K562 (cell line): ENCODE results near the gene ACY1. TPM values are rescaled to one million over a fixed set of nuclear protein-coding genes. Genes with fewer than 3 reads are reported as not detected.

Experiments
- ATAC-seq: fragments of 200-7000 bp; cut with Tn5 transposase; 3 replicates; pipeline ENCODE4 v1.9.1; 2020; ENCODE audit warnings: moderate library complexity
- BruUV-seq: library from RNA; stranded (reverse); fragments of 400-500 nt; replicated peaks from 2 replicates; lab custom pipeline; 2021; lab: Mats Ljungman, UMichigan
- CTCF ChIA-PET: fragments of 300-600 bp; formaldehyde crosslinking; extraction: SDS; loops from one replicate; lab custom pipeline; 2021; ENCODE audit warnings: low intra/inter-chr PET ratio; lab: Yijun Ruan, JAX
- POLR2A ChIA-PET: fragments of 300-600, 350-650 bp; sonication (Branson Sonifier 250); formaldehyde crosslinking; extraction: SDS; loops from one replicate; lab custom pipeline; 2021; ENCODE audit warnings: antibody characterized with exemption, inconsistent platforms; lab: Yijun Ruan, JAX
- DNase-seq, 4 experiments: peaks; one replicate each; pipeline versions ENCODE4 v3.0.0 to v3.0.0-alpha.2; 2011 to 2018; ENCODE audit warnings: low spot score in 3 of 4, mixed read lengths in 3 of 4; ENCODE audit errors: extremely low read depth in 1 of 4
- FAIRE-seq: peaks from 2 replicates; lab custom pipeline; 2011; peaks lifted over from hg19 to GRCh38; lab: Jason Lieb, UNC
- H2AFZ ChIP-seq: 2 replicates; pipeline ENCODE4 v1.6.0; 2011; ENCODE audit warnings: low read depth, low read length, control low read depth, inconsistent platforms
- H3K27ac ChIP-seq: fragments of 200-600 bp; 3 replicates; pipeline ENCODE4 v1.8.0; 2011; ENCODE audit warnings: low read depth, mild to moderate bottlenecking, control low read depth, inconsistent platforms, low read length, moderate library complexity, mixed read lengths; ENCODE audit errors: extremely low read depth
- H3K27me3 ChIP-seq, 2 experiments: fragments of 300-600 bp in 1 of 2; 2 replicates in 1 of 2; 3 replicates in 1 of 2; pipeline versions ENCODE4 v1.6.0 to v1.8.0; 2011; ENCODE audit warnings: inconsistent platforms in 2 of 2, low read length in 2 of 2, mild to moderate bottlenecking in 1 of 2, mixed read lengths in 1 of 2, moderate library complexity in 1 of 2; ENCODE audit not compliant: control insufficient read depth in 2 of 2, insufficient read depth in 2 of 2
- H3K36me3 ChIP-seq: fragments of 300-600 bp; 3 replicates; pipeline ENCODE4 v1.8.0; 2011; ENCODE audit warnings: mild to moderate bottlenecking, low read length, inconsistent platforms; ENCODE audit not compliant: control insufficient read depth, insufficient read depth
- H3K4me1 ChIP-seq, 2 experiments: fragments of 200-600 bp in 1 of 2; replicated peaks in 1 of 2; 2 replicates in 1 of 2; 3 replicates in 1 of 2; pipeline versions ENCODE4 v1.5.1 to v1.8.0; 2011; ENCODE audit warnings: inconsistent platforms in 2 of 2, low read length in 2 of 2, mild to moderate bottlenecking in 1 of 2, mixed read lengths in 1 of 2, moderate library complexity in 1 of 2; ENCODE audit not compliant: control insufficient read depth in 2 of 2, insufficient read depth in 2 of 2
- H3K4me2 ChIP-seq: 2 replicates; pipeline ENCODE4 v1.6.1; 2011; ENCODE audit warnings: low read length, control low read depth, inconsistent platforms, mixed read lengths; ENCODE audit not compliant: insufficient read depth
- H3K4me3 ChIP-seq: fragments of 200-600 bp; sonication (generic), shearing (Covaris generic); 2 replicates; pipeline ENCODE4 v1.5.1; 2016; ENCODE audit warnings: control low read depth, inconsistent platforms
- H3K79me2 ChIP-seq: fragments of 200-600 bp; 3 replicates; pipeline ENCODE4 v1.8.0; 2011; ENCODE audit warnings: low read length, inconsistent platforms; ENCODE audit not compliant: control insufficient read depth, insufficient read depth
- H3K9ac ChIP-seq, 2 experiments: 2 replicates each; pipeline versions ENCODE4 v1.6.0 to v1.6.1; 2011; ENCODE audit warnings: low read depth in 2 of 2, low read length in 2 of 2, control low read depth in 1 of 2, inconsistent platforms in 1 of 2, mild to moderate bottlenecking in 1 of 2, mixed read lengths in 1 of 2; ENCODE audit not compliant: insufficient read depth in 1 of 2
- H3K9me1 ChIP-seq: one replicate; pipeline ENCODE4 v1.6.0; 2011; ENCODE audit warnings: inconsistent platforms, mild to moderate bottlenecking, low read length, moderate library complexity; ENCODE audit not compliant: control insufficient read depth, insufficient read depth
- H3K9me3 ChIP-seq: replicated peaks from 2 replicates; pipeline ENCODE4 v1.5.1; 2011; ENCODE audit warnings: low read depth, low read length, inconsistent platforms; ENCODE audit not compliant: control insufficient read depth, insufficient read depth
- H4K20me1 ChIP-seq: replicated peaks from 2 replicates; pipeline ENCODE4 v1.6.1; 2011; ENCODE audit warnings: low read length, inconsistent platforms, mixed read lengths; ENCODE audit not compliant: control insufficient read depth, insufficient read depth
- ATF4 ChIP-seq: fragments of 450-650 bp; formaldehyde crosslinking; IDR thresholded peaks from 2 replicates; pipeline ENCODE4 v1.4.0; 2022; ENCODE audit warnings: mild to moderate bottlenecking, moderate library complexity
- BHLHE40 ChIP-seq: IDR thresholded peaks from 2 replicates; pipeline ENCODE4 v1.6.1; 2011; ENCODE audit warnings: low read length, improper control_type of control experiment
- FUS ChIP-seq: fragments of 200-400 bp; formaldehyde crosslinking; optimal IDR thresholded peaks from 2 replicates; pipeline ENCODE3; 2017; ENCODE audit warnings: low read depth, low read length
- HNRNPL ChIP-seq: fragments of 200-400 bp; formaldehyde crosslinking; IDR thresholded peaks from 2 replicates; pipeline ENCODE4 v1.6.1; 2017; ENCODE audit warnings: low read depth, mild to moderate bottlenecking, low read length
- NCOA4 ChIP-seq: fragments of 450-650 bp; IDR thresholded peaks from 2 replicates; pipeline ENCODE4 v1.6.1; 2018; ENCODE audit warnings: mild to moderate bottlenecking; ENCODE audit not compliant: partially characterized antibody
- NR1H2 ChIP-seq: sonication (generic); formaldehyde crosslinking; IDR thresholded peaks from 2 replicates; pipeline ENCODE4 v1.4.0; 2020; ENCODE audit warnings: mild to moderate bottlenecking, missing genetic modification reagents
- PHB ChIP-seq: fragments of 250-450 bp; sonication (Bioruptor Pico); IDR thresholded peaks from 2 replicates; pipeline ENCODE4 v1.5.0; 2021
- SAFB2 ChIP-seq: fragments of 200-400 bp; formaldehyde crosslinking; IDR thresholded peaks from 2 replicates; pipeline ENCODE4 v1.6.1; 2018; ENCODE audit warnings: borderline replicate concordance, low read length, low read depth, moderate library complexity; ENCODE audit not compliant: severe bottlenecking
- SREBF1 ChIP-seq: fragments of 150-350 bp; IDR thresholded peaks from 2 replicates; pipeline ENCODE4 v1.6.1; 2014; ENCODE audit warnings: antibody characterized with exemption, low read depth, low read length, borderline replicate concordance
- TAF9B ChIP-seq: fragments of 450-650 bp; IDR thresholded peaks from 2 replicates; pipeline ENCODE4 v1.6.1; 2018; ENCODE audit warnings: mild to moderate bottlenecking; ENCODE audit not compliant: partially characterized antibody
- TRIM24 ChIP-seq, 2 experiments: fragments of 450-650 bp; IDR thresholded peaks; 2 replicates each; pipeline ENCODE4 v1.6.1; 2016
- ZNF143 ChIP-seq: sonication (generic); formaldehyde crosslinking; IDR thresholded peaks from 2 replicates; pipeline ENCODE4 v1.9.0; 2022; ENCODE audit warnings: mild to moderate bottlenecking, missing genetic modification reagents
- ZNF174 ChIP-seq: fragments of 250-450 bp; sonication (Bioruptor Pico); IDR thresholded peaks from 2 replicates; pipeline ENCODE4 v1.4.0; 2020; ENCODE audit warnings: mild to moderate bottlenecking
- WGBS: fragments of 100-300 bp; shearing (Covaris generic); methylation state at CpG from one replicate; pipeline ENCODE4 v1.1.6; 2016; ENCODE audit warnings: low coverage, mixed read lengths; ENCODE audit not compliant: insufficient coverage; ENCODE audit errors: missing lambda C conversion rate; 5-methylcytosine and 5-hydroxymethylcytosine counted together
- in situ Hi-C: fragments of 300-500 bp; cut with MboI; formaldehyde crosslinking; loops from 4 replicates; pipeline ENCODE4 v1.15.0; 2018; ENCODE audit warnings: inconsistent platforms, mixed read lengths
- intact Hi-C: fragments of 100-400 bp; cut with micrococcal nuclease; formaldehyde crosslinking; loops from 2 replicates; pipeline ENCODE4 v1.14.2; 2022
- polyA plus RNA-seq, 8 experiments: library from polyadenylated mRNA; depleted of rRNA in 4 of 8; stranded (reverse) in 5 of 8; unstranded in 3 of 8; fragments of >200 nt; fragmentation: Nextera tagmentation in 2 of 8; fragmentation: Illumina TruSeq in 1 of 8; extraction: Ambion mirVana in 2 of 8; extraction: Trizol in 1 of 8; gene quantifications; 2 replicates each; pipeline versions ENCODE4 v1.2.1 to v1.2.3, GENCODE V29; 2011 to 2014; ENCODE audit warnings: inconsistent platforms in 1 of 8, missing spikeins in 1 of 8
- total RNA-seq, 7 experiments: library from RNA; depleted of rRNA in 6 of 7; stranded (reverse); fragments of >200 nt in 6 of 7; fragmentation: Illumina TruSeq in 2 of 7; extraction: Trizol in 2 of 7; gene quantifications; 2 replicates each; pipeline versions ENCODE4 v1.2.1 to v1.2.3, GENCODE V29; 2011 to 2021; ENCODE audit warnings: low replicate concordance in 1 of 7
- TF ChIP-seq, protein P1 (sequence below): fragments of 450-650 bp; formaldehyde crosslinking; IDR thresholded peaks from 2 replicates; pipeline ENCODE4 v1.4.0; 2020; ENCODE audit warnings: mild to moderate bottlenecking, moderate library complexity
- TF ChIP-seq, protein P2 (sequence below): sonication (generic); formaldehyde crosslinking; IDR thresholded peaks from 2 replicates; pipeline ENCODE4 v1.8.0; 2022; ENCODE audit warnings: mild to moderate bottlenecking, missing genetic modification reagents, borderline replicate concordance
- TF ChIP-seq, protein P3 (sequence below): fragments of 450-650 bp; conservative IDR thresholded peaks from 2 replicates; pipeline ENCODE4 v1.6.1; 2016; ENCODE audit warnings: missing genetic modification characterization, low read depth, mild to moderate bottlenecking, missing compliant biosample characterization, moderate library complexity

The ACY1 gene
- total and polyA plus RNA-seq, 9 of the 15 experiments (the other 6 are each of a cell fraction or from before 2014, with no cell fraction given) = 70.7 to 195 (median 123) TPM

DNA sequence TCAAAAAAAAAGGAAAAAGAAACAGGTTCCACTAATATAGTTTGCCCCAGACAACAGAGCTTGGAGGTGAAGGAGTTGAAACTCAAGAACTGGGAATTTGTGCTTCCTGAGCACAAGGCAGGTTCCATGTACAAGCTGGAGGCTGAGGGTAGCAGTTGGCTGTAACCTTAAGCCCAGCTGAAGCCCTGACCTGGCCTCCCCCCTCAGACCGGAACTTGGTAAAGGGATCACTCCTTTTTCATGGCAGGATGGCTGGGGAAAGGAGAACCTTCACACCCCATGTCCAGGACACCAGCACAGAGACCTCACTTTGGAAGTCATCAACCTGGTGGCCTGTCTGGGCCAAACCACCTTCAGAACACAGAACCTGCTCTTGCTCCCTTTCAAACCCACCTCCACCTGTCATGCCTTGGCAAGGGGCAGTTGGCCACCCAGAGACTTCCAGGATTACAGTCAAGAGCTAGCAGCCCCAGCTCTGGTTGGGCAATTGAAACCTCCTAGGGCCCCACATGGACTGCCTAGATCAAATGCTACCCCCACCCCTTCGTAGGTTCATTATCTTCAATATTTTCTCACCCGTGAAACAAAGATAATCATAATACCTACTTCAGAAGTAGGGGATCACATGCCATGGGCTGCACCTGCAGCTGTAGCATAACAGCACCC lies 8.8 kb downstream of the ACY1 start:
- no peak overlapping the region for H3K4me3 ChIP-seq
- TF ChIP-seq PHB (CRISPR knock-in tag) = no peak
- no peak for TF ChIP-seq TAF9B
- TF ChIP-seq, protein P1, sequence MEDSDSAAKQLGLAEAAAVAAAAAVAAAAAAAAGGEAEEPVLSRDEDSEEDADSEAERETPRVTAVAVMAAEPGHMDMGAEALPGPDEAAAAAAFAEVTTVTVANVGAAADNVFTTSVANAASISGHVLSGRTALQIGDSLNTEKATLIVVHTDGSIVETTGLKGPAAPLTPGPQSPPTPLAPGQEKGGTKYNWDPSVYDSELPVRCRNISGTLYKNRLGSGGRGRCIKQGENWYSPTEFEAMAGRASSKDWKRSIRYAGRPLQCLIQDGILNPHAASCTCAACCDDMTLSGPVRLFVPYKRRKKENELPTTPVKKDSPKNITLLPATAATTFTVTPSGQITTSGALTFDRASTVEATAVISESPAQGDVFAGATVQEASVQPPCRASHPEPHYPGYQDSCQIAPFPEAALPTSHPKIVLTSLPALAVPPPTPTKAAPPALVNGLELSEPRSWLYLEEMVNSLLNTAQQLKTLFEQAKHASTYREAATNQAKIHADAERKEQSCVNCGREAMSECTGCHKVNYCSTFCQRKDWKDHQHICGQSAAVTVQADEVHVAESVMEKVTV (CRISPR knock-in tag) = no peak
- TF ChIP-seq SREBF1 = no peak
- no peak for TF ChIP-seq FUS
- TF ChIP-seq, protein P2, sequence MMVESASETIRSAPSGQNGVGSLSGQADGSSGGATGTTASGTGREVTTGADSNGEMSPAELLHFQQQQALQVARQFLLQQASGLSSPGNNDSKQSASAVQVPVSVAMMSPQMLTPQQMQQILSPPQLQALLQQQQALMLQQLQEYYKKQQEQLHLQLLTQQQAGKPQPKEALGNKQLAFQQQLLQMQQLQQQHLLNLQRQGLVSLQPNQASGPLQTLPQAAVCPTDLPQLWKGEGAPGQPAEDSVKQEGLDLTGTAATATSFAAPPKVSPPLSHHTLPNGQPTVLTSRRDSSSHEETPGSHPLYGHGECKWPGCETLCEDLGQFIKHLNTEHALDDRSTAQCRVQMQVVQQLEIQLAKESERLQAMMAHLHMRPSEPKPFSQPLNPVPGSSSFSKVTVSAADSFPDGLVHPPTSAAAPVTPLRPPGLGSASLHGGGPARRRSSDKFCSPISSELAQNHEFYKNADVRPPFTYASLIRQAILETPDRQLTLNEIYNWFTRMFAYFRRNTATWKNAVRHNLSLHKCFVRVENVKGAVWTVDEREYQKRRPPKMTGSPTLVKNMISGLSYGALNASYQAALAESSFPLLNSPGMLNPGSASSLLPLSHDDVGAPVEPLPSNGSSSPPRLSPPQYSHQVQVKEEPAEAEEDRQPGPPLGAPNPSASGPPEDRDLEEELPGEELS (CRISPR knock-in tag) = no peak
- no peak for TF ChIP-seq ZNF143
- no peak for TF ChIP-seq SAFB2
- no peak for TF ChIP-seq NCOA4
- TF ChIP-seq ZNF174 (CRISPR knock-in tag) = no peak
- TF ChIP-seq ATF4 (CRISPR knock-in tag) = no peak
- TF ChIP-seq, protein P3, sequence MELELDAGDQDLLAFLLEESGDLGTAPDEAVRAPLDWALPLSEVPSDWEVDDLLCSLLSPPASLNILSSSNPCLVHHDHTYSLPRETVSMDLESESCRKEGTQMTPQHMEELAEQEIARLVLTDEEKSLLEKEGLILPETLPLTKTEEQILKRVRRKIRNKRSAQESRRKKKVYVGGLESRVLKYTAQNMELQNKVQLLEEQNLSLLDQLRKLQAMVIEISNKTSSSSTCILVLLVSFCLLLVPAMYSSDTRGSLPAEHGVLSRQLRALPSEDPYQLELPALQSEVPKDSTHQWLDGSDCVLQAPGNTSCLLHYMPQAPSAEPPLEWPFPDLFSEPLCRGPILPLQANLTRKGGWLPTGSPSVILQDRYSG (tag) = no peak
- TF ChIP-seq NR1H2 (CRISPR knock-in tag) = no peak
- TF ChIP-seq BHLHE40 = no peak
- TF ChIP-seq TRIM24 (IDR thresholded peaks at IDR 0.05) = no peak
- TF ChIP-seq HNRNPL = no peak

More for the DNA sequence above, 8.8 kb downstream of the ACY1 start:
- intact Hi-C loops (no loop called here), in situ Hi-C loops (no loop called here)
- peak overlapping the region; percentile 52 for H3K4me2 ChIP-seq
- H2AFZ ChIP-seq = no peak overlapping the region
- H4K20me1 ChIP-seq = peaks cover 6% of the 10 kb centered on the region; the same call in 1 of the 2 replicates
- no TSS peak for BruUV-seq
- peaks cover 37% of the 10 kb centered on the region for H3K79me2 ChIP-seq
- no peaks in the 10 kb centered on the region for H3K9me1 ChIP-seq
- peak overlapping the region; percentile 74 for H3K27ac ChIP-seq
- FAIRE-seq (peak; percentile 23), ATAC-seq (peak; percentile 26), DNase-seq (peak in 1 of 4 experiments; percentile 40)
- WGBS = 43% methylated on average over 3 of the region's 3 CpGs
- H3K9me3 ChIP-seq = 0 out of 2 replicates have a peak, but pooled peaks cover 3% of the 10 kb centered on the region
- no peaks in the 10 kb centered on the region for H3K27me3 ChIP-seq
- POLR2A ChIA-PET = interaction anchor here (0.6 to 6.0 kb wide), 11 partner anchors 9 to 456 kb away, joined by 3 to 105 read pairs (median 4); partner anchors contain the start of genes ABHD14A, ABHD14B, ACY1 and PARP3
- H3K4me1 ChIP-seq = peaks cover 25 to 42% of the 10 kb centered on the region in 2 experiments
- H3K36me3 ChIP-seq = peaks cover 47% of the 10 kb centered on the region
- peak overlapping the region; percentile 46 to 74; a peak in 3 of 4 replicates for H3K9ac ChIP-seq
- CTCF ChIA-PET = no interaction called here
